D721Med (cell line): ENCODE data around the gene EPC1.
A peak's percentile ranks its signal among the peaks of the same experiment; 100 is the strongest.

Experiments used
- DNase-seq: peaks from one replicate; pipeline ENCODE4 v3.0.0; 2011; ENCODE audit warnings: low spot score; ENCODE audit not compliant: insufficient read length
- FAIRE-seq: peaks from 2 replicates; lab custom pipeline; 2011; peaks lifted over from hg19 to GRCh38; lab: Jason Lieb, UNC
- CTCF ChIP-seq: IDR thresholded peaks from 2 replicates; pipeline ENCODE4 v1.5.1; 2012; ENCODE audit warnings: mild to moderate bottlenecking, control low read depth; ENCODE audit not compliant: insufficient read depth; ENCODE audit errors: missing control alignments

The EPC1 gene

GRCh38 chr10:32347363-32348022 lies 535 bp upstream of the EPC1 start:
- FAIRE-seq (no peak), DNase-seq (peak; percentile 22)
- no peak for TF ChIP-seq CTCF

GRCh38 chr10:32346134-32346550 lies 816 bp downstream of the EPC1 start:
- peak; percentile 80 for TF ChIP-seq CTCF
- no peak for FAIRE-seq
- DNase-seq = peak; percentile 89

- no peak for TF ChIP-seq CTCF
- no peak for DNase-seq
- FAIRE-seq = no peak
Measured at GRCh38 chr10:32341596-32341995, 5.4 kb downstream of the EPC1 start.

GRCh38 chr10:32340596-32341180 lies 6.3 kb downstream of the EPC1 start:
- DNase-seq (no peak), FAIRE-seq (no peak)
- no peak for TF ChIP-seq CTCF

- FAIRE-seq = no peak
- TF ChIP-seq CTCF = no peak
Measured at GRCh38 chr10:32338262-32338661, 8.7 kb downstream of the EPC1 start.

GRCh38 chr10:32337350-32337749 lies 9.6 kb downstream of the EPC1 start:
- no peak for DNase-seq
- TF ChIP-seq CTCF = no peak
- no peak for FAIRE-seq

More at GRCh38 chr10:32338262-32338661, 8.7 kb downstream of the EPC1 start:
- no peak for DNase-seq

GRCh38 chr10:32333849-32334248 lies 13.1 kb downstream of the EPC1 start:
- FAIRE-seq (no peak), DNase-seq (no peak)
- TF ChIP-seq CTCF = no peak
